Measurements from ENCODE around the gene CEP63.

Gene CEP63

DNA sequence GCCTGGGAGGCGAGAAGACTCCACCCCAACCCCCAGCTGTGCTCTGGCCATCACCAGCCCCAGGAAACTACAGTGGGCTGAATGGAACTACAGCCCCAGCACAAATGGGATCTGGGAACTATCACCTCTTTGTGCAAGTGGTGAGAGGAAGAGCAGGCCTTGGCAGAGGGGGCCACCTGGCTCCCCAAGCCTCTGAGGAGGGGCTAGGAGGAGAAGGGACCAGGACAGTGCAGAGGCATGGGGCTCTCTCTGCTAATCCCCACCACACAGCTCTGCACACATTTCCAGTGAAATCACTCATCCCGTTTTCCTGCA lies 133.4 kb downstream of the CEP63 start:
- WGBS, 2 experiments (ENCODE audit: insufficient coverage in 2 of 2): 86% methylated on average over 1 of the region's 2 CpGs; no CpG with 5 or more reads in 1 of the 2 experiments
- Histone ChIP-seq H3K4me3 (ENCODE audit: extremely low read depth, insufficient read depth, low read length, poor library complexity, severe bottlenecking) (no peak overlapping the region), H3K9me3 (ENCODE audit: control insufficient read depth, low read length) (no peaks in the 10 kb centered on the region), H3K4me1 (ENCODE audit: control insufficient read depth, insufficient read depth, low read length, poor library complexity, severe bottlenecking) (no peaks in the 10 kb centered on the region), H3K27ac (ENCODE audit: low read depth, low read length, severe bottlenecking) (no peak overlapping the region), H3K36me3 (ENCODE audit: control insufficient read depth, insufficient read depth, low read length) (no peaks in the 10 kb centered on the region)

DNA sequence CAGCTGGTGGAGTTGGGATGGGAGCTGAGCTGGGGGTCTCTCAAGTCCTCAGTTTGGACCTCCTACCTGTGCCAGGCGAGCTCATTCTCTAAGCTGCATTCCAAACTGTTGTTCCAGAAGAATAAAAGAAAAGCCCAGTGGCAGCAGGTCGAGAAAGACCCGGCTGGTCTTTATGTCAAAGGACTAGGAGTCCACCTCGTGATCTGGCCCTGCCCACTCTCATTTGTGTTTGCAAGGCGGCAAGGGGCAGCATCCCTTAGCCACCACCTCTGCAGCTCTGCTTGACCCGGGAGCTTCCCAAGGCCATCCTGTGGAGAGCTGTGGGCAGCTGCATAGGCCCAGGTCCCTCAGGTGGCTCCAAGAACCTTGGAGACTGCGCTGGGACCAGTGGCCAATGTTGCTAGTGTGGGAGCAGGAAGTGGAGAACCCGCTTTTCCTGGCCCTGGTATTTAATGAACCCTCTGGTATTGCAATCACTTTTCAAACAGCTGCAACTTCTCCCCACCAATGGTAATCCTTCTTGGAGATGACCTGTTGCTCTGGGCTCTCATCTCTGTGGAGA lies 134.1 kb downstream of the CEP63 start:
- H3K4me3 ChIP-seq (ENCODE audit: extremely low read depth, insufficient read depth, low read length, poor library complexity, severe bottlenecking): no peak overlapping the region
- no peaks in the 10 kb centered on the region for H3K9me3 ChIP-seq (ENCODE audit: control insufficient read depth, low read length)
- no peaks in the 10 kb centered on the region for H3K4me1 ChIP-seq (ENCODE audit: control insufficient read depth, insufficient read depth, low read length, poor library complexity, severe bottlenecking)
- WGBS, 2 experiments (ENCODE audit: insufficient coverage in 2 of 2): 83 to 88% methylated on average over 7 of the region's 8 CpGs
- no peak overlapping the region for H3K27ac ChIP-seq (ENCODE audit: low read depth, low read length, severe bottlenecking)
- no peaks in the 10 kb centered on the region for H3K36me3 ChIP-seq (ENCODE audit: control insufficient read depth, insufficient read depth, low read length)

DNA sequence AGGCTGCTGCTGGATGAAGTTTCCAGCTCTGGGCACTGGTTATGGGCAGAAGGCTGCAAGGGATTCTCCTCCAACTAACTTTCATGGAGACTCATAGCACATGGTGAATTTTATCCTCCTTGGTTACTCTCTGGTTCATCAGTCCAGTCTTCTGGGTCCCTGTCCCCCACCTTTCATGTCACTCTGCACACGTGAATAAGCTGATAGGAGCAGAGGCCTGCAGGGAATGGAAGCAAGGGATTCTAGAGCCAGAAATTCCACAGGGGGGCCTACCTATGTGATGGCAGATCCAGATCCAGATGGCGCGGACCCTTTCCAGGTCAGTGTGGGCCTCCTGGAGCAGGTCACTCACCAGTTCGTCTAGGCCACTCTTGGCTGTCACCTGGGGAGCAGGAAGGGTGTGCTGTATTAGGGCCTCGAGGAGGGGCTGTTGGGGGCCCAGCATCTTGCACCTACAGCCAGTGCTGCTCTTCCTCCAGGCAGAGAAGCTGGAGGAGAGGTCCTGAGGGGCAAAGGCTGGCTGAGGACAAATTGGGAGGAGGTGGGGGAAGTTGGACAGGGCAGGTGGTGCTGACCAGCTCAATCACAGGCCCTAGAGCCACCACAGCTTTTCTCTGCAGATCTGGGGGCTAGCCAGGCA lies 134.7 kb downstream of the CEP63 start:
- H3K4me3 ChIP-seq (ENCODE audit: extremely low read depth, insufficient read depth, low read length, poor library complexity, severe bottlenecking): no peak overlapping the region
- no peaks in the 10 kb centered on the region for H3K4me1 ChIP-seq (ENCODE audit: control insufficient read depth, insufficient read depth, low read length, poor library complexity, severe bottlenecking)
- no peaks in the 10 kb centered on the region for H3K9me3 ChIP-seq (ENCODE audit: control insufficient read depth, low read length)
- no peak overlapping the region for H3K27ac ChIP-seq (ENCODE audit: low read depth, low read length, severe bottlenecking)
- no peaks in the 10 kb centered on the region for H3K36me3 ChIP-seq (ENCODE audit: control insufficient read depth, insufficient read depth, low read length)
- 77 to 90% methylated on average over 4 to 5 of the region's 5 CpGs for WGBS, 2 experiments (ENCODE audit: insufficient coverage in 2 of 2)

DNA sequence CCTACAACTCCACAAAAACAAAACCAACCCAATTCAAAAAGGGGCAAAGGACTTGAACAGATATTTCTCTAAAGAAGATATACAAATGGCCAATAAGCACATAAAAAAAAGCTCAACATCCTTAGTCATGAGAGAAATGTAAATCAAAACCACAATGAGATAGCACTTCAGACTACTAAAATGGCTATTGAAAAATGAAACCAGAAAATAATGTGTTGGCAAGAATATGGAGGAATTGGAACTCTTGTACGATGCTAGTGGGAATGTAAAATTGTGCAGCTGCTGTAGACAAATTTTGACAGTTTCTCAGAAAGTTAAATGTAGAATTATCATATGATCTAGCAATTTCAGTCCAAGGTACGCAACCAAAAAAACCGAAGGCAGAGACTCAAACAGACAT lies 136.0 kb downstream of the CEP63 start:
- Histone ChIP-seq H3K9me3 (ENCODE audit: control insufficient read depth, low read length) (no peaks in the 10 kb centered on the region), H3K4me3 (ENCODE audit: extremely low read depth, insufficient read depth, low read length, poor library complexity, severe bottlenecking) (no peak overlapping the region), H3K4me1 (ENCODE audit: control insufficient read depth, insufficient read depth, low read length, poor library complexity, severe bottlenecking) (no peaks in the 10 kb centered on the region), H3K27ac (ENCODE audit: low read depth, low read length, severe bottlenecking) (no peak overlapping the region), H3K36me3 (ENCODE audit: control insufficient read depth, insufficient read depth, low read length) (no peaks in the 10 kb centered on the region)
- 75 to 86% methylated on average over 1 of the region's 3 CpGs for WGBS, 2 experiments (ENCODE audit: insufficient coverage in 2 of 2)

DNA sequence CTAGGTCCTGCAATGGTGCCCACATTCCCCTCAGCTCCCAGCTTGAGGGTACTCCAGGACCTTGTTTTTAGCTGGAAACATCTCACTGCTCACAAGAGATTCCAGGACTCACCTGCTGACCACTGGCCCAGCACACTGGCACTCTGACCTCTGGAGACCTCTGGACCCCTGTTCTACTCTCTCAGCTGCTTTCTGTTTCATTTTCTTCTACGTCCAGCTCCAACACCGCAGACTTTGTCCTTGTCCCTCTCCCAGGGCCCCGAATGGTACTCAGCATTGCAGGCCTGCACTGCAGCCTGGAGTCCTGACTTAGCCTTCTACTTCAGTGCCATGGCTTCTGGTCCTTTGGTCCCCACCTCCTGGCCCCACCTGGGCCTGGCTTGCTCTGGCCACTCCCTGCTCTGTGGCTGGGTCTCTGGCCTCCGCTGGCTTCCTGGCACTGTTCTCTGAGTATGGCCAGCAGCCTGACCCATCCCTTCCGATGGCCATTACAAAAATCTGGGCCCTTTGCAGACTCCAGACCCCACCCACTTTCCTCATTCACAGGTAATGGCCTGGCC lies 137.0 kb downstream of the CEP63 start:
- no peaks in the 10 kb centered on the region for H3K4me1 ChIP-seq (ENCODE audit: control insufficient read depth, insufficient read depth, low read length, poor library complexity, severe bottlenecking)
- no peaks in the 10 kb centered on the region for H3K36me3 ChIP-seq (ENCODE audit: control insufficient read depth, insufficient read depth, low read length)
- H3K4me3 ChIP-seq (ENCODE audit: extremely low read depth, insufficient read depth, low read length, poor library complexity, severe bottlenecking): no peak overlapping the region
- no peaks in the 10 kb centered on the region for H3K9me3 ChIP-seq (ENCODE audit: control insufficient read depth, low read length)
- 75 to 78% methylated on average over 5 of the region's 5 CpGs for WGBS, 2 experiments (ENCODE audit: insufficient coverage in 2 of 2)
- no peak overlapping the region for H3K27ac ChIP-seq (ENCODE audit: low read depth, low read length, severe bottlenecking)

DNA sequence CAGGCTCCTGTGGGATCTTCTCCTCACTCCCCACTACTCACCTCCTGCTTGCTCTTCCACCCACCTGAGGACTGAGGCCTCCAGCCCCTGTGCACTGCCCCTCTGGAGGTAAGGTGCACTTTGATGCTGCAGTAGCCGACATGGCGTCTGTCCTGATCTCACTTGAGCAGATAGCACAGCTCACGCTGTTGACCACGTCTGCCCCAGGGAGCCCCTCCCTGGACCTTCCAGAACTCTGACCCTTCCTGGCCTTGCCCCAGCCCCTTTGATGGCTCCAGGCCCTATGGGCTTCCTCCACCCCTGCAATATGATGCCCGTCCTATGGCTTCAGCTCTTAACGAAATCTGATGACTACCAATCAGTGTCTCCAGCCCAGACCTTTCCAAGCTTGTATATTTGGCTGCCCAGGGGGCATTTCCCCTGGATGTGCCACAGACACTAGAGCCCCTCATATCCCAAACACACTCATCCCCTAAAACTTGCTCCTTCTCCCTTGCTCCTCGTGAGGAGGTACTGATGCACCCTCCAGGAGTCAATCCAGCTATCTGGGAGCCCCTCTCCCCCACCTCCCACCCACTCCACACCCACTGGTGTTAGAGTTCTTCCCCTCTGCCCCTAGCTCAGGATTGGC lies 137.9 kb downstream of the CEP63 start:
- Histone ChIP-seq H3K4me3 (ENCODE audit: extremely low read depth, insufficient read depth, low read length, poor library complexity, severe bottlenecking) (no peak overlapping the region), H3K27ac (ENCODE audit: low read depth, low read length, severe bottlenecking) (no peak overlapping the region), H3K9me3 (ENCODE audit: control insufficient read depth, low read length) (no peaks in the 10 kb centered on the region), H3K36me3 (ENCODE audit: control insufficient read depth, insufficient read depth, low read length) (no peaks in the 10 kb centered on the region), H3K4me1 (ENCODE audit: control insufficient read depth, insufficient read depth, low read length, poor library complexity, severe bottlenecking) (no peaks in the 10 kb centered on the region)
- WGBS, 2 experiments (ENCODE audit: insufficient coverage in 2 of 2): 95 to 96% methylated on average over 5 to 6 of the region's 7 CpGs
